HS-27A (cell line): ENCODE data around the gene DHDDS.
A peak's percentile ranks its signal among the peaks of the same experiment; 100 is the strongest.

ENCODE experiments used
- DNase-seq: peaks from one replicate; pipeline ENCODE4 v3.0.0-alpha.2; 2012; ENCODE audit warnings: low read depth, missing footprints

DHDDS gene

DNA sequence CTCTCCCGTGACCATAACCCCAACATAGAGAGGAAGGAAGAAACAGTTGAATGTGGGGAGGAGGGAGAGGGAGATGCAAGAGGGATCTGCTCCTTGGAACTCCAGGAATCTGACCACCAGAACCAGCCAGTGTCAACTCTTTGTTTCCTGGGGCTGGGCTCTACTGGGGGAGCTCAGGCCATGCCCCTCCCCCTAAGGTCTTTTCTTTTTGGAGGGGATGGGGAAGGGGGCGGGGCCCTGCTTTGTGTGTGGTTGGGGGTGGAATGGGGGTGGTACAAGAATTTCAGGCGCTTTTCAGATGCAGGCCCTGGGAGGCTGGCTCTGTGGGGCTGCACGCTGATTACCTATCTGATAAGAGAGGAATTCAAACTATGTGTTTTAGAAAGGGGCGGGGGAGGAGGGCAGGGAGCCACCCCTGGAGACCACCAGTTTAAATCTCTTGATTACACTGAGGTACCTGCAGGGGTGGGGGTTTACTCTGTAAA lies 13.2 kb upstream of the DHDDS start:
- peak; percentile 33 for DNase-seq

- DNase-seq: no peak
Observed at GRCh38 chr1:26419494-26419893, 12.6 kb upstream of the DHDDS start.

- DNase-seq: no peak
Observed at GRCh38 chr1:26429721-26430120, 2.4 kb upstream of the DHDDS start.

- no peak for DNase-seq
Observed at GRCh38 chr1:26432793-26433192, 672 bp downstream of the DHDDS start.

GRCh38 chr1:26434161-26434752 lies 2.1 kb downstream of the DHDDS start:
- no peak for DNase-seq

GRCh38 chr1:26438041-26438440 lies 5.9 kb downstream of the DHDDS start:
- DNase-seq: no peak

- DNase-seq: no peak
Observed at GRCh38 chr1:26440259-26440658, 8.1 kb downstream of the DHDDS start.

GRCh38 chr1:26449868-26450267 lies 17.7 kb downstream of the DHDDS start:
- DNase-seq: no peak

DNA sequence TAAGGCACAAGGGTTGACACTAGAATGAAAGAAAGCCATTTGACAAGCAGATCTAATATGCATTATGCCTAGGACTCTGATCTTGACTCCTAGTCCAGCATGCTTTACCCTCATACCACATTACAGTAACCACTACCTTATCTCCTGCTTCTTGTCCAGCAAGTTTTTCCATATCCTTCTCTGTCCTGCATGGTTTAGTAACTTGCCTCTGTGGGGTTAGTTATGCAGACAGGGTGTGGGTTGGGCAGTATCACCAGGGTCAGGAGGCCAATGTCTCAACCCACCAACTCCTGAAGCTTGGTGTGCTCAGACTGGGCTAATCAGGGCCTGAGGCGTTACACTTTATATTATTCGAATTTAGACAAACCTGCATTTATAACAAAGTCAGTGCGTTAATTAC lies 18.8 kb downstream of the DHDDS start:
- DNase-seq: no peak

DNA sequence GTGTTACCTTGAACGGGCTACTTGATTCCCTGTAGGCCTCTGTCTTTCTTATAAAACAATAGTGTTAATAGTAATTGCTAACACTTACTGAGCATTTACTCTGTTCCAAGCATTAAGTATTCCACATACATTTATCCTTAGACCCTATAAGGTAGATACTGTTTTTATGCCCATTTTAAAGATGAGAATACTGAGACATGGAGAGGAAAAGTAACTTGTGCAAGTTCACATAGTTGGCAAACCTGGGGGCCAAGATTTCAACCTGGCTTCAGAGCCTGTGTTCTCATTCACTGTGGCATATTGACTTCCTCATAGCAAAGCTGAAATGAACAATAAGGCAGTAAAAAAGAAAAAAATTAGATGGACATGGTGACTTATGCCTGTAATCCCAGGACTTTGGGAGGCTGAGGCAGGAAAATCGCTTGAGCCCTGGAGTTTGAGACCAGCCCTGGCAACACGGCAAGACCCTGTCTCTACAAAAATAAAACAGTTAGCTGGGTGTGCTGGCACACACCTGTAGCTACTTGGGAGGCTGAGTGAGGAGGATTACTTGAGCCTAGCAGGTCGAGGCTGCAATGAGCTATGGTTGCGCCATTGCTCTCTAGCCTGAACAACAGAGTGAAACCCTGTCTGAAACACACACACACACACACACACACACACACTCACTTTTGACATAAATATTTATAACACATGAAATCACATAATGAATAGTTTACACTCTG lies 20.5 kb downstream of the DHDDS start:
- DNase-seq: no peak

DNA sequence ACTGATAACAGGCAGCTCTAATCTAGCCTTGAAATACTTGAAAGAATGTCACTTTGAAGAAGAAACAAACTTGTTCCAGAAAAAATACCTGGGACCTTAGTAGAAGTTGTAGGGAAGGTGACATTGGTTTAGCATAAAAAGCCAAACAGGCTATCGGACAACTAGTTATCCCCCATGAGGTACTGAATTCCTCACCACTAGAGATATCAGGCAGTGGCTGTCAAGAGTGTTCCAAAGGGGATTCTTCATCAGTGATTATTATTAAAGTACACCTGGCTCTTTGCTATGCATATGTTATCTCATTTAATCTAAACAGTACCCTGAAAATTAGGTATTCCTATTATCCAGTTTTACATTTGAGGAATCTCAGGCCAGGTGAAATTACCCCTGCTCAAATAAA lies 27.0 kb downstream of the DHDDS start:
- DNase-seq: no peak

- DNase-seq: no peak
Observed at GRCh38 chr1:26459573-26460031, 27.5 kb downstream of the DHDDS start.

DNA sequence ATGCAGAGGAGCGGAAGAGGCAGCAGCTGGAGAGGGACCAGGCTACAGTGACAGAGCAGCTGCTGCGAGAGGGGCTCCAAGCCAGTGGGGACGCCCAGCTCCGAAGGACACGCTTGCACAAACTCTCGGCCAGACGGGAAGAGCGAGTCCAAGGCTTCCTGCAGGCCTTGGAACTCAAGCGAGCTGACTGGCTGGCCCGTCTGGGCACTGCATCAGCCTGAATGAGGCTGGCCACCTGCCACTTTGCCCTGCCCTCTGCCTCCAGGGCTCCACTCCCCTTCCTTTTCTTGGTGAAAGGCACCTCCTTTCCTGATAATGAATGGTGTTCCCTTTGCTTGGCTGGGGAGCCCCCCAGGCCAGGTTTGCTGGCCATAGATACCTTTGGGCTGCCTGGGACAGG lies 36.8 kb downstream of the DHDDS start:
- DNase-seq: no peak

DNA sequence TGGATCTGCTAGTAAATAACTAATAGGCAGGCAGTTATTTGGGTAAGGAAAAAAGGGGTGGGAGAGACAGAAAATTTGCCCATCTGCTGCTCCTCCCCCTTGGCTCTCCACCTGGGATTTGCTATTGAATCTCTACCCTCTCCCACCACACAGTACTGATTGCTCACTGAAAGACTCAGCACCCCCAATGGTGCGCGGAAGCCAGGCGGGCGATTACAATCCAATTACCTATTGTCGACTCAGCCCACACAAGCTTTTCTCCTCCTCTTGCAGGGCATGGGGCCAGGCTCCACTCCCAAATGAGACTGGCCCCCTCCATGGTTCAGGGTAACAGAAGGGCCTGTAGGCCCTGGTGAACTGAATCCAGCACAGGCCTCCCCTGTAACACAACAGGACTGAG lies 37.4 kb downstream of the DHDDS start:
- no peak for DNase-seq

DNA sequence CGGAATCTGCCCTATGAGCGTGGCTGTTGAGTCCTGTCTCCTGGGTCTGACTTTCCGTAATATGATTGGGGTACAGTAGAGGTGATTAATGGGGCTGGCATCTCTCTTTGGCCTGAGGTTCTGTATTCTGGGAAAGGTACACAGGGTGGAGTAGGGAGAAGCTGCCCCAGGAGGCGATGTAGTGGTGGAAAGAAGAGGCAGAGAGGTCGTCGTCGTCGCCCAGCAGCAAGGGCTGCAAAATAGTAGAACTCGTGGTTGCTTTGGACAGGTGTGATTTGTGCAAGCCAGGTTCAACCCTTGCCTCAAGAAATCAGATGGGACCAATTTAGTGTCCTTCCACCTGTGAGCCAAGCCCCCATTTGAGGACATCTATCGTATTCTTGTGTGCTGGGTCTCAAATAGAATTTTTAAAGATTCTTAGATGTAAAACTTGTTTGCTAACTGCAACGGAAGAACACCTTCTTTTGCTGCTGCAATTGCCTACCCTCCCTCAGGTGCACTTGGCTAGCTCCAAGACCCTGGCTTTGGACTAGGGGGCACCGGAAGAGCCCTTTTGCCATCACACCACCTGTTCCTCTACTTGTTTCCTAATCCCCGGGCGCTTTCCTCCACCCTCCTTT lies 38.9 kb downstream of the DHDDS start:
- no peak for DNase-seq

GRCh38 chr1:26471498-26472319 lies 39.6 kb downstream of the DHDDS start:
- DNase-seq: peak; percentile 69

DNA sequence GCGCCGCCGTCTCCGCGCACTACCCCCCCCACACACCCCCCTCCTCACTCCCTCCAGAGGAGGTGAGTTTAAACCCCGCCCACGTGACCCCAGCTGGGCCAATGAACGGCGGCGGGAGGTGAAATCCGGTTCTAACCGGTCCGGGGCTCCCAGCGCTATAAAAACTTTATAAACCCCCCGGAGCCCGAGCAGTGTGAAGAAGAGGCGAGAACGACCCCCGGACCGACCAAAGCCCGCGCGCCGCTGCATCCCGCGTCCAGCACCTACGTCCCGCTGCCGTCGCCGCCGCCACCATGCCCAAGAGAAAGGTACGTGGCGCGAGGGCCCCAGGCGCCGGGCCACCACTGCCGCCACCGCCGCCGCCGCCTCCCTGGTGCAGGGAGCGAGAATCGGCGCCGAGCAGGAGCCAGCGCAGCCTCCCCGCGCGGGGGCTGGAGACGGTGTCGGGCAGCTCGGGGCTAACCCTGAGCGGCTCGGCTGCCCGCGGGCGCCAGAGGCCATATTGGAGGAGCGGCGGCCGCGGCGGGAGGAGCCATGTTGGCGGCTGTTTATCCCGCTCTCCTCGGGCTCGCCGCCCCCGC lies 40.3 kb downstream of the DHDDS start, which contains the start of gene HMGN2:
Gene HMGN2, plus strand, starts transcription at position 121 of the 581 bp plus-strand sequence. Its CDS starts 173 bp downstream, at position 294.
- DNase-seq: peak; percentile 80

DNA sequence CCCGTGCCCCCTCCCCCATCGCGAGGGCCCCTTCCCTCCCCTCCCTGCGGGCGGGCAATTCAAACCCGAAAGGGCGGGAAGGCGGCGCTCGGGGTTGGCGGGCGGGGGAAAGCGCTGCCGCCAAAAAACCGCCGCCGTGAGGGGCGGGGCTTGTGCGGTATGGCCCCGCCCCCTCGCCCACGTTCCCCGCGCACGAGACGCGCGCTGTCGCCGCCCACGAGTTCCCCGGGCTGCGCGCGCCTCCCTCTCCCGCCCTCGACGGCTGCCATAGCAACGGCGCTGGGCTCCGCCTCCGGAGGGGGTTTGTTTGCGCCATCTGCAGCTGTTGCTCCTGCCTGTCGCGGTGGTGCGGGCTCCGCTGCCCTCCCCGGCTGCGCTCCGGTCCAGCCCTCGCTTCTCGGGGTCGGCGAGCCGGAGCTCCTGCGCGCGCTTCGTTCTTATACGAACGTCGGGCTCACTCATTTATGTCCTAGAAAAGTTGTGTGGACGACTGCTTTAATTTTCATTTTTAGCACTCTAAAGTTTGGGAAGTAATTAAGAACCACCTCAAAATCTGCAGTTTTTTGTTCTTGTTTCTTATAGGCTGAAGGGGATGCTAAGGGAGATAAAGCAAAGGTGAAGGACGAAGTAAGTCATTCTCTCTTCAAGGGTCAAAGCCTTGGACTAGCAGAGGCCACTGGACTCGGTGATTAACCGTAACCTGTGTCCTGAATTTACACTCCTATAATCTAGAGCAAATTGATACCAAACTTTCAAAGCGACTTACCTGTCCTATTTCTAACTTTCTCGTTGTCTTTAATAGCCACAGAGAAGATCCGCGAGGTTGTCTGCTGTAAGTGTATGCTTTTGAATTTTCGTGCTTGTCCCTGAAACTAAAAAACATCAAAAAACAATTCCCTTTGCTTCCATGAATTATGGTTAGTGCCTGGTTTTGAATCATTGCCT lies 41.1 kb downstream of the DHDDS start:
- DNase-seq: peak; percentile 73

DNA sequence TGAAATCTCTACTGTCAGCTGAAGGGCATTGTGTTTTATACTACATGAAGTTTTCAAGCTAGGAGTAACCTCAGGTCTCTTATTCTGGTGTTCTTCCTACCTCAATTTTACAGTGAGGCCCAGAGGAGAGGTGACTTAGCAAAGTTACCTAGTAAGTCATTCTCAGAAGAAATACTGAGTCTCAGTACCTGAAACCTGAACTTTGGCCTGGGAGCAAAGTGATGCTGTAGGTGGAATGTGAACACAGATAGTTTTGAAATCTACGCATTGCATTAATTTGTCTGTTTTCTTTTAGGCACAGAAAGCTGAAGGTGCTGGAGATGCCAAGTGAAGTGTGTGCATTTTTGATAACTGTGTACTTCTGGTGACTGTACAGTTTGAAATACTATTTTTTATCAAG lies 42.7 kb downstream of the DHDDS start:
- DNase-seq: no peak

DNA sequence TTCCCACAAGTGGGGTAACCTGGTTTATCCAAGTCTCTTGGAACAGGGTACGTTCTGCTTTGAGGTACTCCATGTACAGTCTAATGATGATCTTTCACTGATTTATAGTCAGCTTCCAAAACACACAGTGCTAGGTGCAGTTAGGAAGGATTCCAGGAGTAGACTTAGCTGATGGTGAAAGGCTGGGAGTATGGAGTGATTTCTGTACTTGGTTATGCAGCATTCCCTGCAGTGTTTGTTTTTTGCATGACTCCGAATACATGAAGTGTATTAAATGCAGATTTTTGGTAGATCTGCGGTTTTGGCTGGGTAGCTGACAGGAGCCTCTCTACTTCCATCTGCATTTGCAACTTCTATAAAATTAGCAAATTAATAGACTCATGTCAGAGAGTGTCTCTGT lies 43.9 kb downstream of the DHDDS start:
- no peak for DNase-seq

- DNase-seq: no peak
Observed at GRCh38 chr1:26476958-26477357, 44.8 kb downstream of the DHDDS start.
